HUES6 (cell line): ENCODE measurements around the gene ACAP2.

ENCODE experiments used
- H3K27ac ChIP-seq: 2 replicates; pipeline ENCODE4 v1.7.0; 2013; ENCODE audit warnings: low read depth, mild to moderate bottlenecking, low read length, inconsistent platforms
- H3K27me3 ChIP-seq: 2 replicates; pipeline ENCODE4 v1.6.1; 2013; ENCODE audit warnings: low read length; ENCODE audit not compliant: control insufficient read depth, insufficient read depth
- H3K36me3 ChIP-seq: 2 replicates; pipeline ENCODE4 v1.6.1; 2013; ENCODE audit warnings: low read length; ENCODE audit not compliant: control insufficient read depth, insufficient read depth
- H3K4me1 ChIP-seq: 2 replicates; pipeline ENCODE4 v1.6.1; 2013; ENCODE audit warnings: low read length; ENCODE audit not compliant: control insufficient read depth, insufficient read depth
- H3K4me3 ChIP-seq: 2 replicates; pipeline ENCODE4 v1.5.1; 2013; ENCODE audit warnings: low read depth, low read length
- H3K9ac ChIP-seq: one replicate; pipeline ENCODE4 v1.6.1; 2013; ENCODE audit warnings: mild to moderate bottlenecking, low read length
- H3K9me3 ChIP-seq: 2 replicates; pipeline ENCODE4 v1.6.1; 2013; ENCODE audit warnings: low read depth, low read length; ENCODE audit not compliant: control insufficient read depth, insufficient read depth

Gene ACAP2

GRCh38 chr3:195227871-195228270 lies 214.9 kb downstream of the ACAP2 start:
- Histone ChIP-seq H3K27ac (no peak overlapping the region), H3K4me1 (peaks cover 19% of the 10 kb centered on the region), H3K4me3 (no peak overlapping the region), H3K9me3 (peaks cover 12% of the 10 kb centered on the region), H3K27me3 (no peaks in the 10 kb centered on the region), H3K36me3 (peaks cover 15% of the 10 kb centered on the region), H3K9ac (no peak overlapping the region)

- Histone ChIP-seq H3K36me3 (peaks cover 15% of the 10 kb centered on the region), H3K4me3 (no peak overlapping the region), H3K4me1 (peaks cover 22% of the 10 kb centered on the region), H3K9ac (no peak overlapping the region), H3K27me3 (no peaks in the 10 kb centered on the region), H3K27ac (no peak overlapping the region), H3K9me3 (peaks cover 12% of the 10 kb centered on the region)
These were observed 215.8 kb downstream of the ACAP2 start for GRCh38 chr3:195226900-195227447.

GRCh38 chr3:195226445-195226844 lies 216.4 kb downstream of the ACAP2 start:
- peaks cover 15% of the 10 kb centered on the region for H3K36me3 ChIP-seq
- H3K27me3 ChIP-seq: no peaks in the 10 kb centered on the region
- H3K4me1 ChIP-seq: peaks cover 27% of the 10 kb centered on the region
- H3K4me3 ChIP-seq: no peak overlapping the region
- H3K9ac ChIP-seq: no peak overlapping the region
- H3K27ac ChIP-seq: no peak overlapping the region
- H3K9me3 ChIP-seq: peaks cover 9% of the 10 kb centered on the region

- H3K36me3 ChIP-seq: peaks cover 15% of the 10 kb centered on the region
- no peak overlapping the region for H3K4me3 ChIP-seq
- no peaks in the 10 kb centered on the region for H3K27me3 ChIP-seq
- no peak overlapping the region for H3K27ac ChIP-seq
- H3K9me3 ChIP-seq: no peaks in the 10 kb centered on the region
- H3K9ac ChIP-seq: no peak overlapping the region
- peaks cover 34% of the 10 kb centered on the region for H3K4me1 ChIP-seq
These were observed 217.7 kb downstream of the ACAP2 start for GRCh38 chr3:195224980-195225580.
